ENCODE measurements around the gene LBP. TPM values are rescaled to one million over a fixed set of nuclear protein-coding genes. Genes with fewer than 3 reads are reported as not detected.
"Not testable (repeated sequence)": the region's sequence is repeated elsewhere in the genome, so short reads cannot be mapped to it uniquely, and the experiment has no call there.

LBP gene
- total RNA-seq, 2 experiments from 2014 or later, result not detected

DNA sequence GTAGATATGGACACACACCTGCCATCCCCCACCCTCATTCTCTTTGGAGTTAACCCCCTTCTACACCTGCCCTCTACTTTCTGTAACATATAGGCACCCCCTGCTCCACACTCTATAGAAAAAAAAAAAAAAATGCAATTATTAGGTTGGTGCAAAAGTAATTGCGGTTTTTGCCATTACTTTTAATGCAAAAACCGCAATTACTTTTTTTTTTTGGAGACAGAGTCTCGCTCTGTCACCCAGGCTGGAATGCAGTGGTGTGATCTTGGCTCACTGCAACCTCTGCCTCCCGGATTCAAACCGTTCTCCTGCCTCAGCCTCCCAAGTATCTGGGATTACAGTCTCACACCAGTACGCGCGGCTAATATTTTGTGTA, 6.8 kb upstream of the LBP start:
- CTCF ChIA-PET, result interaction anchor here (0.6 kb wide), 1 partner anchor 91 kb away, joined by 3 read pairs; no protein-coding TSS in a partner anchor
- H3K27me3 Mint-ChIP-seq, result peaks cover 17% of the 10 kb centered on the region
- DNase-seq; POLR2A ChIA-PET; H3K4me1 Mint-ChIP-seq; intact Hi-C loops (cut with DNase I, micrococcal nuclease); H3K27ac Mint-ChIP-seq; H3K4me3 Mint-ChIP-seq; H3K36me3 Mint-ChIP-seq (ENCODE audit: low read depth); ATAC-seq; H3K9me3 Mint-ChIP-seq (ENCODE audit: low read depth): not testable (repeated sequence)

DNA sequence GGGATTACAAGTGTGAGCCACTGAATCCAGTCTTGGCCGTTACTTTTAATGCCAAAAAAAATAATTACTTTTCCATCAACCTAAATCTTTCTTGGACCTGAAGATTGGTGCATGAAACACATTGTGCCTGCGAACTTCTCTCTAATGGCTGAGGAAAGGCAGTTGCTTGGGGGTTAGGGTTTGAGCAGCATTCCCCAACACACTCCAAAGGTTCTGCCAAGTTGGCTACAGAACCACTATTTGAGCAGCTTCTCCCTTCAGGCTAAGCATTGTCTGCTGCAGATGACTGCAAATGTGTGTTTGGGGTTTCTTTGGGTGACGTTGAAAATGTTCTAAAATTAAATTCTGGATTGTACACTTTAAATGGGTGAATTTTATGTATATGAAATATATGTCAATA, 6.3 kb upstream of the LBP start:
- Mint-ChIP-seq H3K27me3 (peaks cover 17% of the 10 kb centered on the region), H3K36me3 (ENCODE audit: low read depth) (no peaks in the 10 kb centered on the region), H3K4me1 (no peaks in the 10 kb centered on the region), H3K9me3 (ENCODE audit: low read depth) (peaks cover 8% of the 10 kb centered on the region), H3K4me3 (no peak overlapping the region), H3K27ac (no peak overlapping the region)
- no peak for ATAC-seq
- ChIA-PET POLR2A (no interaction called here), CTCF (interaction anchor here (0.6 kb wide), 1 partner anchor 90 kb away, joined by 3 read pairs; no protein-coding TSS in a partner anchor)
- DNase-seq, result no peak
- intact Hi-C loops (cut with DNase I, micrococcal nuclease), result no loop called here

DNA sequence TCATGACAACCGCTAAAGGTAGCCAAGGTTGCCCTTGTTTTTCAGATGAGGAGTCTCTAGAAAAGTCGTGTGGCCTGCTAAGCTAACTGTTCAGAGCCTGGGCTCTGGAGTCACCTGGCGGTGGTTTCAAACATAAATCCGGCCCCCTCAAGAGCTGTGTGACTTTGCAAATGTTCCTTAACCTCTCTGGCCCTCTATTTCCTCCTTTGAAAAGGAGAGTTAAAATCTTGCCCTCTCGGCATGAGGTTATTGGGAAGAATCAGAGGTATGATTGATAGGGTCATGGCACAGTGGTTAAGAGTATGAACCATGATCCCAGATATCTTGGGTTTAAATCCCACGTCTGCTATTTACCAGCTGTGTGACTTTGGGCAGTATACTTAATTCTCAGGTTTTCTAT, 5.6 kb upstream of the LBP start:
- no peak overlapping the region for H3K4me3 Mint-ChIP-seq
- POLR2A ChIA-PET, result no interaction called here
- H3K4me1 Mint-ChIP-seq, result no peaks in the 10 kb centered on the region
- no peaks in the 10 kb centered on the region for H3K36me3 Mint-ChIP-seq (ENCODE audit: low read depth)
- CTCF ChIA-PET, result no interaction called here
- H3K9me3 Mint-ChIP-seq (ENCODE audit: low read depth), result peaks cover 8% of the 10 kb centered on the region
- H3K27ac Mint-ChIP-seq, result no peak overlapping the region
- DNase-seq (no peak), ATAC-seq (no peak)
- peaks cover 15% of the 10 kb centered on the region for H3K27me3 Mint-ChIP-seq
- intact Hi-C loops (cut with DNase I, micrococcal nuclease), result no loop called here

GRCh38 chr20:38342216-38342615, 4.1 kb upstream of the LBP start:
- Mint-ChIP-seq H3K9me3 (ENCODE audit: low read depth) (peaks cover 6% of the 10 kb centered on the region), H3K4me1 (no peaks in the 10 kb centered on the region), H3K4me3 (no peak overlapping the region), H3K36me3 (ENCODE audit: low read depth) (no peaks in the 10 kb centered on the region), H3K27me3 (peaks cover 6% of the 10 kb centered on the region), H3K27ac (no peak overlapping the region)
- no peak for DNase-seq
- intact Hi-C loops (cut with DNase I, micrococcal nuclease), result no loop called here
- ATAC-seq, result no peak
- ChIA-PET CTCF (interaction anchor here (0.6 kb wide), 2 partner anchors 138 to 1355 kb away, joined by 3 to 4 read pairs; no protein-coding TSS in a partner anchor), POLR2A (no interaction called here)

- ChIA-PET POLR2A (no interaction called here), CTCF (interaction anchor here (0.6 kb wide), 1 partner anchor 35 kb away, joined by 4 read pairs; no protein-coding TSS in a partner anchor)
- Mint-ChIP-seq H3K27ac (no peak overlapping the region), H3K9me3 (ENCODE audit: low read depth) (peaks cover 4% of the 10 kb centered on the region), H3K4me3 (no peak overlapping the region), H3K27me3 (peaks cover 3% of the 10 kb centered on the region), H3K36me3 (ENCODE audit: low read depth) (no peaks in the 10 kb centered on the region), H3K4me1 (no peaks in the 10 kb centered on the region)
- intact Hi-C loops (cut with DNase I, micrococcal nuclease), result no loop called here
- DNase-seq, result no peak
- ATAC-seq, result no peak
Measured at GRCh38 chr20:38342713-38343310, 3.5 kb upstream of the LBP start.

DNA sequence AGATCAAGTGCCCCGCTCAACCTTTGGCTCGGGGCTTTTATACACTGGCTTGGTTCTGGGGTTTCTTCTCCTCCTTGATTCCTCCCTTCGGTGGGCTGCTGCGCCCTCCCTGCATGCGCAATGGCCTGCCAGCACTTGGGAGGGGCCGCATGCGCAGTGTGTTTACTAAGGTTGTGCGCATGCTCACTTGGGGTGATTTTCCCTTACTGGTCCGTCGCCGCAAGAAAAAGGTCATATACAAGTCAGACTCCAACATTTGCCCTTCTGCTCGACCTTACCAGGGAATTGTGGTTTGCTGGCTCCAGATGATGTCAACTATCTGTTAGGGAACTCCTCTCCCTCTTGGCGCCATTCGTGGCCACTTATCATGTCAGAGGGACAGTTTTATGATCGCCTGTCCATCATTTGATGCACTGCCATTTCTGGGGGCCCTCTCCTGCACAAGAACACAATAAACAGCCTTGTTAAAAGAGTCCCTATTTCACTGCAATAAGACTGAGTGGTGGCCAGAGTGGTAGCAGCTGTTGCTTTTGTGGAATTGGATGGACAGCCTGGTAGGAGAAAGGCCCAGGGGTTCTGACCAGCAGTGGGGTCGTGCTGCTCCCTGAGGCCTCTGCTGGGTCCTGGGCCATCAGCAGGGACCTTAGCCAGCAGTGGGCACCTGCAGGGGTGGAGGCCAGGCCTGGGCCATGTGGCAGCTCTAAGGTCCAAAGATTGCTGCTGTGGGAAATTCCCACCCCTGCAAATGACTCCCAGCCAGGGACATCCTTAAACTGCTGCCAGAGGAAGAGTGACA, 2.8 kb upstream of the LBP start:
- H3K4me3 Mint-ChIP-seq, result no peak overlapping the region

GRCh38 chr20:38344107-38344701, 2.1 kb upstream of the LBP start:
- no peaks in the 10 kb centered on the region for H3K4me1 Mint-ChIP-seq
- no peak for DNase-seq
- no peaks in the 10 kb centered on the region for H3K36me3 Mint-ChIP-seq (ENCODE audit: low read depth)
- no peaks in the 10 kb centered on the region for H3K27me3 Mint-ChIP-seq
- intact Hi-C loops (cut with DNase I, micrococcal nuclease), result no loop called here
- no peak for ATAC-seq
- no peaks in the 10 kb centered on the region for H3K9me3 Mint-ChIP-seq (ENCODE audit: low read depth)
- POLR2A ChIA-PET, result no interaction called here
- H3K4me3 Mint-ChIP-seq, result no peak overlapping the region
- CTCF ChIA-PET, result no interaction called here
- H3K27ac Mint-ChIP-seq, result no peak overlapping the region

More for the DNA sequence above, 2.8 kb upstream of the LBP start:
- CTCF ChIA-PET, result no interaction called here
- no peak overlapping the region for H3K27ac Mint-ChIP-seq
- H3K4me1 Mint-ChIP-seq, result no peaks in the 10 kb centered on the region
- intact Hi-C loops (cut with DNase I, micrococcal nuclease), result no loop called here
- no peaks in the 10 kb centered on the region for H3K27me3 Mint-ChIP-seq
- H3K9me3 Mint-ChIP-seq (ENCODE audit: low read depth), result no peaks in the 10 kb centered on the region
- no peak for DNase-seq
- ATAC-seq, result no peak
- POLR2A ChIA-PET, result no interaction called here
- H3K36me3 Mint-ChIP-seq (ENCODE audit: low read depth), result no peaks in the 10 kb centered on the region

- ChIA-PET CTCF (no interaction called here), POLR2A (no interaction called here)
- Mint-ChIP-seq H3K27ac (no peak overlapping the region), H3K4me3 (no peak overlapping the region), H3K36me3 (ENCODE audit: low read depth) (no peaks in the 10 kb centered on the region), H3K9me3 (ENCODE audit: low read depth) (no peaks in the 10 kb centered on the region), H3K27me3 (no peaks in the 10 kb centered on the region), H3K4me1 (no peaks in the 10 kb centered on the region)
- intact Hi-C loops (cut with DNase I, micrococcal nuclease), result no loop called here
- ATAC-seq (no peak), DNase-seq (no peak)
Measured at GRCh38 chr20:38345643-38346042, 639 bp upstream of the LBP start.

DNA sequence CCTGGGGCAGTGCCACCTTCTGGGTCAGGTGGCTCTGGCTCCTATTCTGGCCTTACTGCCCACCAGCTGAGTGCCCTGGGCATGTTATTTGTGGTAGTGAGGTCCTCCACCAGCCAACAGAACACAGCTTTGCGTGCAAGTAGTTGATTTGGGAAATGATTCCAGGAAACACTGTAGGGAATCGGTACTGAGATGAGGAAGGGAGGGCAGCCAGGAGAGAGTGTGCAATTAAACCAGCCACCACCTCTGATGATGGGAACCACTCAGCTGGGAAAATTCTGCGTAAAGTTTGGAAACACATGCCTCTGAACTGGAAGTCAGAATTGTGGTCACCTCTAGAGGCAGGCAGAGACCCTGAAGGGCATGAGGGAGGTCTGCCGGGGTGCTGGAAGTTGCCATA, 459 bp downstream of the LBP start:
- Mint-ChIP-seq H3K27me3 (no peaks in the 10 kb centered on the region), H3K9me3 (ENCODE audit: low read depth) (no peaks in the 10 kb centered on the region), H3K36me3 (ENCODE audit: low read depth) (no peaks in the 10 kb centered on the region), H3K4me1 (no peaks in the 10 kb centered on the region), H3K27ac (no peak overlapping the region), H3K4me3 (no peak overlapping the region)
- CTCF ChIA-PET, result no interaction called here
- DNase-seq (no peak), ATAC-seq (no peak)
- intact Hi-C loops (cut with DNase I, micrococcal nuclease), result no loop called here
- POLR2A ChIA-PET, result no interaction called here

- Mint-ChIP-seq H3K4me1 (no peaks in the 10 kb centered on the region), H3K4me3 (no peak overlapping the region), H3K36me3 (ENCODE audit: low read depth) (no peaks in the 10 kb centered on the region), H3K9me3 (ENCODE audit: low read depth) (no peaks in the 10 kb centered on the region), H3K27ac (no peak overlapping the region), H3K27me3 (no peaks in the 10 kb centered on the region)
- ATAC-seq (no peak), DNase-seq (no peak)
- CTCF ChIA-PET, result interaction anchor here (0.7 kb wide), 1 partner anchor 21 kb away, joined by 3 read pairs; no protein-coding TSS in a partner anchor
- intact Hi-C loops (cut with DNase I, micrococcal nuclease), result no loop called here
- POLR2A ChIA-PET, result no interaction called here
Measured at GRCh38 chr20:38349856-38350255, 3.6 kb downstream of the LBP start.

- intact Hi-C loops (cut with DNase I, micrococcal nuclease), result no loop called here
- Mint-ChIP-seq H3K4me3 (no peak overlapping the region), H3K36me3 (ENCODE audit: low read depth) (no peaks in the 10 kb centered on the region), H3K27ac (no peak overlapping the region), H3K4me1 (no peaks in the 10 kb centered on the region), H3K9me3 (ENCODE audit: low read depth) (no peaks in the 10 kb centered on the region), H3K27me3 (no peaks in the 10 kb centered on the region)
- ChIA-PET CTCF (no interaction called here), POLR2A (no interaction called here)
- no peak for DNase-seq
- no peak for ATAC-seq
Measured at GRCh38 chr20:38350879-38351775, 4.8 kb downstream of the LBP start.
